ENCODE results near the gene GLIS1. TPM values are rescaled to one million over a fixed set of nuclear protein-coding genes. Genes with fewer than 3 reads are reported as not detected.

Gene GLIS1
- total and polyA plus RNA-seq, 2 experiments from 2014 or later: 0.26 to 0.31 TPM

- Histone ChIP-seq H3K9me2 (ENCODE audit: insufficient read depth) (no peaks in the 10 kb centered on the region), H3K4me1 (ENCODE audit: insufficient read depth) (peaks cover 5% of the 10 kb centered on the region; the same call in 1 of the 2 replicates), H3K36me3 (ENCODE audit: insufficient read depth) (no peaks in the 10 kb centered on the region), H3K27me3 (ENCODE audit: insufficient read depth) (no peaks in the 10 kb centered on the region), H3K4me2 (no peak overlapping the region), H3F3A (replicated peaks; ENCODE audit: low read depth) (no peaks in the 10 kb centered on the region), H4K20me1 (replicated peaks; ENCODE audit: insufficient read depth) (no peaks in the 10 kb centered on the region), H3K4me3 (no peak overlapping the region), H2AFZ (no peak overlapping the region), H3K79me2 (replicated peaks; ENCODE audit: insufficient read depth) (no peaks in the 10 kb centered on the region), H3K27ac (ENCODE audit: low read depth) (no peak overlapping the region)
- Mint-ChIP-seq H3K4me3 (no peak overlapping the region), H3K36me3 (ENCODE audit: low read depth) (no peaks in the 10 kb centered on the region; the same call in 2 of the 3 replicates), H3K27me3 (ENCODE audit: insufficient read depth, low read depth, poor library complexity) (peaks cover 9% of the 10 kb centered on the region), H3K27ac (no peak overlapping the region), H3K9me3 (no peaks in the 10 kb centered on the region; the same call in 2 of the 3 replicates), H3K4me1 (peaks cover 20% of the 10 kb centered on the region)
- ATAC-seq: no peak
- DNase-seq (ENCODE audit: low spot score): no peak
- TF ChIP-seq EZH2 (IDR thresholded peaks at IDR 0.05; ENCODE audit: low read depth, unreplicated experiment) (no peak), CREB1 (CRISPR knock-in tag; IDR thresholded peaks at IDR 0.05; ENCODE audit: low read depth) (no peak), NANOG (IDR thresholded peaks at IDR 0.05; ENCODE audit: borderline replicate concordance) (no peak), ETS1 (IDR thresholded peaks at IDR 0.05) (no peak), JUNB (IDR thresholded peaks at IDR 0.05; ENCODE audit: unreplicated experiment) (no peak), REST (IDR thresholded peaks at IDR 0.05; ENCODE audit: unreplicated experiment) (no peak), ZNF462 (CRISPR knock-in tag; IDR thresholded peaks at IDR 0.05) (no peak), ZNF331 (CRISPR knock-in tag; IDR thresholded peaks at IDR 0.05; ENCODE audit: low read depth) (no peak), POLR2AphosphoS5 (IDR thresholded peaks at IDR 0.05; ENCODE audit: low read depth) (no peak), CTCF (conservative IDR thresholded peaks at IDR 0.05; ENCODE audit: low read depth in 2 of 2) (no peak), ZNF114 (CRISPR knock-in tag; IDR thresholded peaks at IDR 0.05) (no peak), EZH2phosphoT487 (IDR thresholded peaks at IDR 0.05; ENCODE audit: unreplicated experiment) (no peak), STAT1 (IDR thresholded peaks at IDR 0.05; ENCODE audit: unreplicated experiment) (no peak)
These were observed 232.5 kb downstream of the GLIS1 start for GRCh38 chr1:53506355-53507050.

Data from GM23338 (cell line).